Eye (tissue), 1 donor: Measurements from ENCODE around the gene RABGGTA.

Experiments used
- DNase-seq: peaks from one replicate; pipeline ENCODE4 v3.0.0-alpha.2; 2015

The RABGGTA gene

DNA sequence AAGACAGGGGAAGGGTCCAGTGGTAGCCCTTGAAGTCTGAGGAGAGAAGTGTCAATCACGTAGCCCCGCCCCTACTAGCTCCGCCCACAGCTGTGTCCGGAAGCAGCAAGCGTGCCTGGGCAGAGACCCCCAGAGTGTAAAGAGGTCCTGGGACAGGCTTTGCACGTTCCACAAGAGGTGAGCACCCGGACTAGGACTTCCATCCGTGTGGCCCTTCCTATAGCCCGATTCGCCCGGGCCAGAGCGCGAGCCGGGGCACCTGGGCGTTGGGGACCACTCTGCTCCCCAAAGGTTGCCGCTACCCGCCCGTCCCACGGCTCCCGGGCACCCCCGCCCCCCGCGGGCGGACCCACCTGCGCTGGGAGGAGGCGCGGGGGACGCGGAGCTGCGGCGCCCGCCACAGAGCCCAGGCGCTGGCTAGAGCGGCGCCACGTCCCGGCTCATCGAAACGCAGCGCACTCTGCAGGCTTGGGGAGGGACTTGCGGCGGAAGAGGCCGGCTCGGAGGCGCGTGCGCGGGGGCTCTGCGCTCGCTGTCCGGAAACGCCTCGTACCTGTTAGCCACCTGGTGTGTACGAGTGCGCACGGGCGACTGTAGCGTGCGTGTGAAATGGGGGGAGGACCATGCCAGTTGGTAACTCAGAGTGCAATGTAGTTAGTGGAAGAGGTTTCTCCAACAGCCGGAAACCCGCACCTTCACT is at the start of gene RABGGTA:
RABGGTA (minus strand) TSS at position 464 of the 700 bp plus-strand sequence. CDS start 482 bp downstream, outside the sequence.
- peak; percentile 95 for DNase-seq

GRCh38 chr14:24317141-24317928 is 45.9 kb upstream of the RABGGTA start:
- DNase-seq, result no peak

DNA sequence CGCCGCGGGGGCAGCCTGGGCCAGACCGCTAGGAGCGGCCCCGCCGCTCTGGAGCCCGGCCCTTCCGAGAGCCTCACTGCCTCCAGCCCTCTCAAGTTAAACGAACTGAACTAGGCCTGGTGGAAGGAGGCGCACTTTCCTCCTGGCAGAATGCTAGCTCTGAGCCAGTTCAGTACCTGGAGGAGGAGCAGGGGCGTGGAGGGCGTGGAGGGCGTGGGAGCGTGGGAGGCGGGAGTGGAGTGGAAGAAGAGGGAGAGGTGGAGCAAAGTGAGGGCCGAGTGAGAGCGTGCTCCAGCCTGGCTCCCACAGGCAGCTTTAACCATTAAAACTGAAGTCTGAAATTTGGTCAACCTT is 45.2 kb upstream of the RABGGTA start:
- DNase-seq, result no peak

- DNase-seq, result peak; percentile 57
Measured at GRCh38 chr14:24315807-24316596, 44.6 kb upstream of the RABGGTA start.

DNA sequence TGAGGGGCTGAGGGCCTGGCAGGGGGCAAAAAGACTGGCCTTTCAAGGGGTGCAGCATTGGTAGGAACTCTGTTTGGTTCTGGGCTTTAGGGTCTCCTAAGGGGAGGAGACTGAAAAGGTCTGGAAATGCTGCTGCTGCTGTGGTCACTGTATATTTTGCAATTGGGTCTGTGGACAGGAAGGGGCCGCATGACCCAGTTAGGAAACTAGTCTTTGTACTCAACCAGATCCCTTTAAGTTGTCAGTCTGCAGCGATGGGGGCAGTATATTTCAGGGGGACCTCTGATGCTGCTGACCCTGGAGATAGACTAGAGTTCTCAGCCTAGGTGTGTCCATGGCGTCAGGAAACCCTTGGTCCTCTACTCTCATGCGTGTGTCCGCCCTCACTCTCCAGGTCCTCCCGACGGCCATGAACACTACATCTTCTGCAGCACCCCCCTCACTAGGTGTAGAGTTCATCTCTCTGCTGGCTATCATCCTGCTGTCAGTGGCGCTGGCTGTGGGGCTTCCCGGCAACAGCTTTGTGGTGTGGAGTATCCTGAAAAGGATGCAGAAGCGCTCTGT is 43.9 kb upstream of the RABGGTA start:
- no peak for DNase-seq

DNA sequence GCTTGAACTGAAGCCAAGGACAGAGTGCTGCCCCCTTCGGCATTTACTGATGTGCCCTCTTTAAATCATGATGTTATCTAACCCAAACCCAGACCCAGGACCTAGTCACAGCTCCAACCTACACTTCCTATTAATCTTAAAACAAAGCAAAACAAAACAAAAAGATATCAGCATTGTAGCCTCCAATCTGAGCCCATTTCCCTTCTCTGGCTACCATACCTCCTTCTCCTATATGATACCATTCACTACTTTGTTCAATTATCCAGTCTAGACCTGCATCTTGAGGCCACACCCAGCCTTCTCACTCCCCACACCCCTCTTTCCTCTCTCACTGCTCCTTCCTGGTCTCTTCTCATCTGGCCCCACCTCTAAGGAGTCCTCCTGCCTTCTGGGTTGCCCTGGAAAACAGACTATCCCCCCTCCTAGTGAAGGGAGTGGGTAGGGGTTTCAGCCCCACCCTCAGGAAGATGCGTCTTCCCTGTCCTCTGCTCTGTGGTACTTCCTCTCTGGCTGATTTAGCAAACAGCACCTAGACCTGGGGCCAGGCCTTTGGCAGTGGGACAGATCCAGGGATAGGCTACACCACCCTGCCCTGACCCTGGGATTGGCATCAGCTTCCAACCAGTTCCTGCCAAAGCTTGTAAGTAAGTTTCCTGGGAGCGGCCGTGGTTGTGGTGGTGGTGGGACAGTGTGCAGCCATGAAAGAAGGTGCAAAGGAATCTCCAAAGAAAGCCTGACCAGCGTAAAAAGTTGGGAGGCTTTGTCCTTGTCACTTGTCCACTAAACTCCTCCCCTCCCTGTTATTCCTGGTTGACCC is 43.2 kb upstream of the RABGGTA start:
- no peak for DNase-seq

GRCh38 chr14:24313913-24314312 is 42.5 kb upstream of the RABGGTA start:
- no peak for DNase-seq

- DNase-seq, result no peak
Measured at GRCh38 chr14:24312736-24313507, 41.5 kb upstream of the RABGGTA start.

DNA sequence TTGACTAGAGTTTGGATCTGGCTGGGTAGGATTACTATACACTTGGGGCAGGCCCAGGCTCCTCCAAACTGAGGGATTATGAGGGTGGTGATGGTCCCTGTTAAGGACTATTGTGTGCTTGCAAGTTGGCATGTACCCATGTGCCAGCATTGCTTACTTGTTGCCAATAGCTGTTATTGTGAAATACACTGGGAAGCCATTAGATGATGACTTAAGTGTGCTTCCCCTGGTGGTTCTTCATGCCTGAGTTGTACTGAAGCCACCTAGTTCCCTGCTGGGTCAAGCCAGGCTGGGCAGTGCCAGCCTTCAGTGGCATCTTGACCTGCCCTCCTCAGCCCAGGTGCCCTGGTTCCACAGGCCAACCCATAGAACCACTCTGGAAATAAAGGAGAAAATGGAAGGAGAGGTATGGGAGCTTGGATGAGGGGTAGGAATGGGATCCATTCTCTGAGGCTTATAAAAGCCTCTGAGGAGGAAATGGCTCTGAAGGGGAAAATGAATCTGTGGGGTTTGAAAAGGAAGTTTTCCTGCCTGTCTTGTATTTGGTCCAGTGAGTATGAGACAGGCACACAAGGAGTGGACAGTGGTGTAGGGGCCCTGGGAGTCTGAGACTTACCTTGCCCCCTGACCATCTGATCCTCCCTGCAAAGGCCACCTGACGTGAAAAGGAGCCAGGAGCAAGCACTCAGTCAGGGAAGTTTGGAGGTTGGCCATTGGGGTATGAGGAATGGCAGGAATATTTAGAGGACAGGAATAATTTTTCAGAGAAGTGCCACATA is 40.6 kb upstream of the RABGGTA start:
- DNase-seq, result no peak

- peak; percentile 90 for DNase-seq
Measured at GRCh38 chr14:24310646-24311604, 39.5 kb upstream of the RABGGTA start, which contains the start of gene LTB4R. Gene LTB4R (plus strand): TSS chr14:24311502. CDS start chr14:24315652, 4,150 bp downstream.

DNA sequence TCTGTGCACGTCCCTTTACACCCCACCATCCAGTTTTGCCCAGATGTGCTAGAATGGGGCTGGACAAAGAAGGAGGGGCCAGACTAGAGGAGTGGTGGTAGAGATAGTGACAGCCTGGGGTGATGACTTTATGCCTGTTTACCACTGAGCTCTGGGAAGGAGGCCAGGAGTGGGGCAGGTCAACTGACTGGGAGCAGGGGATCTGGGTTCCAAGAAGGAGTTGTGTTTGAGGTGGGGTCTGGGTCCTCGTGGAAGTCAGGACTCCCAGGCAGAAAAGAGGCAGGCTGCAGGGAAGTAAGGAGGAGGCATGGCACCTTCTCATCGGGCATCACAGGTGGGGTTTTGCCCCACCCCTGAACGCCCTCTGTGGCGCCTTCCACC is 38.9 kb upstream of the RABGGTA start:
- DNase-seq, result no peak

- DNase-seq, result no peak
Measured at GRCh38 chr14:24309538-24310264, 38.3 kb upstream of the RABGGTA start, which contains the start of gene LTB4R2. Gene LTB4R2 (plus strand): TSS chr14:24310140. CDS start chr14:24310665, 525 bp downstream.

DNA sequence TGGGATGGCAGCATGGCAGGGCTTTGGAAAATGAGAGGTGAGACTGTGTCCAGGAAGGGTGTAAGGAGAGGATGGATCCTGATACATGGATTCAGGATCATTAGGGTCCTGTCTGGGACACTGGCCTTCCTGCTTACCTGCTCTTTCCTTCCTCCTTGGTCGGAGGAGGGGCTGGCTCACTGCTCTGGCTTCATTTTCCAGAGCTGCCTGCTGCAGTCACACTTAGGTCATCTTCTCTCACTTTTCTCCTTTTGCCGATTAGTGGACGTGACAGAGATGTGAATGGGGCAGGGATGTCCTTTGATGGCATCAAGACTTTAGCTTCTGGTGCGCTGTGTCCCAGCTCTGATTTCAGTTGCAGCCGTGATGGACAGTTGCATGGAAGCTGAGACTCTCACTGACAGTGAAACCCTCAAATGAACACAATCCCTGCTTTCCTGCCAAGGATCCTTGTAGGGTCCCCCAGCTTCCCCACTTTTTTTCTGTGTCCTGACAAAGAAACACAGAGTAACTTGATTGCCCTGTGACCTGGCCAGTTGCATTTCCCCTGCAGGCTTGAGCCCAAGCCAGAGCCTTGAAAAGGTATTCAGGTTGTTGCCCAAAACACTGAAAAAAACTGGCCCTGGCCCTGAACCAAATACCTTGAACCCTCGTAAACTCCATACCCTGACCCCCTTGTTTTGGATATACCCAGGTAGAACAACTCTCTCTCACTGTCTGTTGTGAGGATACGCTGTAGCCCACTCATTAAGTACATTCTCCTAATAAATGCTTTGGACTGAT is 37.1 kb upstream of the RABGGTA start:
- no peak for DNase-seq

- peak; percentile 89 for DNase-seq
Measured at GRCh38 chr14:24307575-24308341, 36.4 kb upstream of the RABGGTA start, which contains the start of gene CIDEB. Gene CIDEB (minus strand): TSS chr14:24307977. CDS start chr14:24307858, 119 bp downstream.

GRCh38 chr14:24307156-24307574 is 35.8 kb upstream of the RABGGTA start:
- no peak for DNase-seq

DNA sequence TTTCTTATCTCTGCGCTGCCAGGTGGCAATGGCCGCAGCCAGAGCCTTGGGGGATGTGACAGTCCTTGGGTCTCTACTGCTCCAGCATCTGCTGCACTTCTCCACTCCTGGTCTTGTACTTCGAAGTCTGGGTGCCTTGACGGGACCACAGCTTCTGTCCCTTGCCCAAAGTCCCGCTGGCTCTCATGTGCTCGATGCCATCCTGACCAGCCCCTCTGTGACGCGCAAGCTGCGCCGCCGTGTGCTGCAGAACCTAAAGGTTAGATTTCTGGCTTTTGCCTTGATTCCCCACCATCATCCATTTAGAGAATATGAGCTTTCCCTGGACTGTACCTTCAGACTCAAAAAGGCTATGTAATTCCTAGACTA is 32.6 kb upstream of the RABGGTA start:
- DNase-seq, result no peak
